ENCODE measurements around the gene AGRN.

The AGRN gene

GRCh38 chr1:1061682-1062345 is 41.9 kb downstream of the AGRN start:
- DNase-seq, result no peak
- no peaks in the 10 kb centered on the region for H4K20me1 ChIP-seq (ENCODE audit: insufficient read depth, low read length)
- H3K79me2 ChIP-seq (ENCODE audit: low read length), result no peaks in the 10 kb centered on the region
- peaks cover 4% of the 10 kb centered on the region; the same call in 1 of the 2 replicates for H3K4me1 ChIP-seq (ENCODE audit: low read length)
- peaks cover 81% of the 10 kb centered on the region for H3K27me3 ChIP-seq (replicated peaks; ENCODE audit: insufficient read depth, low read length)
- no peak overlapping the region for H3K4me3 ChIP-seq (ENCODE audit: low read length)
- H3K4me2 ChIP-seq (ENCODE audit: low read depth, low read length), result no peak overlapping the region
- H3K9me3 ChIP-seq (replicated peaks; ENCODE audit: insufficient read depth, low read length), result no peaks in the 10 kb centered on the region
- no peaks in the 10 kb centered on the region for H3K36me3 ChIP-seq (replicated peaks; ENCODE audit: insufficient read depth, low read length)
- H2AFZ ChIP-seq (ENCODE audit: low read length), result no peak overlapping the region
- no peak overlapping the region for H3K27ac ChIP-seq (ENCODE audit: low read length)
- no peak for TF ChIP-seq EZH2phosphoT487 (IDR thresholded peaks at IDR 0.05; ENCODE audit: low read length)
- no peak for TF ChIP-seq EZH2 (optimal IDR thresholded peaks at IDR 0.05; ENCODE audit: low read depth, low read length)
- no peak for TF ChIP-seq CTCF (IDR thresholded peaks at IDR 0.05; ENCODE audit: low read length)
- no peak overlapping the region for H3K9ac ChIP-seq (ENCODE audit: low read length)
- no peaks in the 10 kb centered on the region for H3K9me2 ChIP-seq (replicated peaks; ENCODE audit: insufficient read depth, low read length)
- no peaks in the 10 kb centered on the region for H3F3A ChIP-seq (ENCODE audit: insufficient read depth, low read length)

GRCh38 chr1:1062348-1063163 is 42.6 kb downstream of the AGRN start:
- DNase-seq, result no peak
- no peak overlapping the region for H3K4me3 ChIP-seq (ENCODE audit: low read length)
- no peak overlapping the region for H3K9ac ChIP-seq (ENCODE audit: low read length)
- no peaks in the 10 kb centered on the region for H3K9me2 ChIP-seq (replicated peaks; ENCODE audit: insufficient read depth, low read length)
- H3K4me2 ChIP-seq (ENCODE audit: low read depth, low read length), result no peak overlapping the region
- H3K9me3 ChIP-seq (replicated peaks; ENCODE audit: insufficient read depth, low read length), result no peaks in the 10 kb centered on the region
- H3K27me3 ChIP-seq (replicated peaks; ENCODE audit: insufficient read depth, low read length), result peaks cover 80% of the 10 kb centered on the region
- H2AFZ ChIP-seq (ENCODE audit: low read length), result no peak overlapping the region
- no peak overlapping the region for H3K27ac ChIP-seq (ENCODE audit: low read length)
- no peaks in the 10 kb centered on the region for H3K36me3 ChIP-seq (replicated peaks; ENCODE audit: insufficient read depth, low read length)
- peaks cover 4% of the 10 kb centered on the region; the same call in 1 of the 2 replicates for H3K4me1 ChIP-seq (ENCODE audit: low read length)
- H3F3A ChIP-seq (ENCODE audit: insufficient read depth, low read length), result no peaks in the 10 kb centered on the region
- no peak for TF ChIP-seq CTCF (IDR thresholded peaks at IDR 0.05; ENCODE audit: low read length)
- H4K20me1 ChIP-seq (ENCODE audit: insufficient read depth, low read length), result no peaks in the 10 kb centered on the region
- H3K79me2 ChIP-seq (ENCODE audit: low read length), result no peaks in the 10 kb centered on the region

- no peak overlapping the region for H3K27ac ChIP-seq (ENCODE audit: low read length)
- H2AFZ ChIP-seq (ENCODE audit: low read length), result no peak overlapping the region
- peaks cover 4% of the 10 kb centered on the region; the same call in 1 of the 2 replicates for H3K4me1 ChIP-seq (ENCODE audit: low read length)
- no peak overlapping the region for H3K9ac ChIP-seq (ENCODE audit: low read length)
- no peak for TF ChIP-seq CTCF (IDR thresholded peaks at IDR 0.05; ENCODE audit: low read length)
- no peak for TF ChIP-seq EZH2phosphoT487 (IDR thresholded peaks at IDR 0.05; ENCODE audit: low read length)
- no peak for TF ChIP-seq EZH2 (optimal IDR thresholded peaks at IDR 0.05; ENCODE audit: low read depth, low read length)
- no peaks in the 10 kb centered on the region for H3F3A ChIP-seq (ENCODE audit: insufficient read depth, low read length)
- H3K9me3 ChIP-seq (replicated peaks; ENCODE audit: insufficient read depth, low read length), result no peaks in the 10 kb centered on the region
- H3K4me2 ChIP-seq (ENCODE audit: low read depth, low read length), result no peak overlapping the region; the same call in 1 of the 2 replicates
- no peaks in the 10 kb centered on the region for H4K20me1 ChIP-seq (ENCODE audit: insufficient read depth, low read length)
- no peak overlapping the region for H3K4me3 ChIP-seq (ENCODE audit: low read length)
- peaks cover 78% of the 10 kb centered on the region for H3K27me3 ChIP-seq (replicated peaks; ENCODE audit: insufficient read depth, low read length)
- H3K79me2 ChIP-seq (ENCODE audit: low read length), result no peaks in the 10 kb centered on the region
- H3K36me3 ChIP-seq (replicated peaks; ENCODE audit: insufficient read depth, low read length), result no peaks in the 10 kb centered on the region
- H3K9me2 ChIP-seq (replicated peaks; ENCODE audit: insufficient read depth, low read length), result no peaks in the 10 kb centered on the region
- DNase-seq, result no peak
Observed at GRCh38 chr1:1063261-1063944, 43.5 kb downstream of the AGRN start.

Measured in MM.1S (cell line).